HepG2 (cell line): ENCODE data around the gene PTGDS. TPM values are rescaled to one million over a fixed set of nuclear protein-coding genes. Genes with fewer than 3 reads are reported as not detected.
A peak's percentile ranks its signal among the peaks of the same experiment; 100 is the strongest.

Experiments used
- HNF4G ChIP-seq, 2 experiments: sonication (generic) in 1 of 2; formaldehyde crosslinking in 1 of 2; IDR thresholded peaks; 2 replicates each; pipeline versions ENCODE4 v1.4.0 to v1.6.1; 2011 to 2020; ENCODE audit warnings: borderline replicate concordance in 2 of 2, low read depth in 2 of 2, mild to moderate bottlenecking in 2 of 2, low read length in 1 of 2, missing genetic modification reagents in 1 of 2, moderate library complexity in 1 of 2
- RFXAP ChIP-seq: sonication (generic); formaldehyde crosslinking; IDR thresholded peaks from 2 replicates; pipeline ENCODE4 v1.4.0; 2020; ENCODE audit warnings: missing genetic modification reagents, borderline replicate concordance
- SSRP1 ChIP-seq: IDR thresholded peaks from 2 replicates; pipeline ENCODE4 v1.6.1; 2016; ENCODE audit warnings: control low read depth
- SYNCRIP ChIP-seq: fragments of 200-400 bp; formaldehyde crosslinking; IDR thresholded peaks from 2 replicates; pipeline ENCODE4 v1.6.1; 2018; ENCODE audit warnings: mild to moderate bottlenecking, low read depth, low read length; ENCODE audit not compliant: insufficient read depth
- TEAD3 ChIP-seq: optimal IDR thresholded peaks from 2 replicates; pipeline ENCODE3; 2016; ENCODE audit warnings: borderline replicate concordance
- ZNF225 ChIP-seq: sonication (generic); formaldehyde crosslinking; IDR thresholded peaks from 2 replicates; pipeline ENCODE4 v1.4.0; 2020; ENCODE audit warnings: mild to moderate bottlenecking, missing genetic modification reagents
- ZNF589 ChIP-seq: sonication (generic); formaldehyde crosslinking; conservative IDR thresholded peaks from 2 replicates; pipeline ENCODE4 v1.8.0; 2022; ENCODE audit warnings: mild to moderate bottlenecking, moderate library complexity, missing genetic modification reagents
- ZNF766 ChIP-seq: sonication (generic); formaldehyde crosslinking; IDR thresholded peaks from 2 replicates; pipeline ENCODE4 v1.5.0; 2020; ENCODE audit warnings: missing genetic modification reagents, borderline replicate concordance
- ZZZ3 ChIP-seq: sonication (generic); formaldehyde crosslinking; IDR thresholded peaks from 2 replicates; pipeline ENCODE4 v1.4.0; 2020; ENCODE audit warnings: missing genetic modification reagents, mild to moderate bottlenecking, borderline replicate concordance
- polyA plus RNA-seq, 8 experiments: library from polyadenylated mRNA; depleted of rRNA in 3 of 8; stranded (reverse) in 7 of 8; unstranded in 1 of 8; fragments of >200 nt; fragmentation: Illumina TruSeq in 4 of 8; extraction: Trizol in 4 of 8; gene quantifications; 2 replicates each; pipeline versions ENCODE4 v1.2.1 to v1.2.3, GENCODE V29; 2011 to 2016; ENCODE audit warnings: low read depth in 4 of 8, missing spikeins in 1 of 8, mixed read lengths in 1 of 8; ENCODE audit not compliant: insufficient read depth in 1 of 8
- total RNA-seq, 5 experiments: library from RNA; depleted of rRNA; stranded (reverse); fragments of >200 nt; fragmentation: Illumina TruSeq; extraction: Trizol; gene quantifications; 2 replicates each; pipeline ENCODE4 v1.2.3, GENCODE V29; 2016; ENCODE audit warnings: low read depth in 1 of 5
- TF ChIP-seq, protein P1 (sequence below), 2 experiments: fragments of 450-650 bp in 1 of 2; sonication (generic) in 1 of 2; formaldehyde crosslinking in 1 of 2; IDR thresholded peaks; 2 replicates each; pipeline versions ENCODE4 v1.6.1 to v1.8.0; 2016 to 2022; ENCODE audit warnings: antibody characterized with exemption in 1 of 2, mild to moderate bottlenecking in 1 of 2, missing genetic modification reagents in 1 of 2
- TF ChIP-seq, protein P2 (sequence below): sonication (generic); formaldehyde crosslinking; IDR thresholded peaks from 2 replicates; pipeline ENCODE4 v1.4.0; 2020; ENCODE audit warnings: missing genetic modification reagents
- TF ChIP-seq, protein P3 (sequence below): sonication (generic); formaldehyde crosslinking; IDR thresholded peaks from 2 replicates; pipeline ENCODE4 v1.4.0; 2020; ENCODE audit warnings: mild to moderate bottlenecking, missing genetic modification reagents
- TF ChIP-seq, protein P4 (sequence below): sonication (generic); formaldehyde crosslinking; IDR thresholded peaks from 2 replicates; pipeline ENCODE4 v1.5.0; 2020; ENCODE audit warnings: missing genetic modification reagents
- TF ChIP-seq, protein P5 (sequence below): IDR thresholded peaks from 2 replicates; pipeline ENCODE4 v1.6.1; 2016; ENCODE audit warnings: missing compliant biosample characterization, missing genetic modification reagents, borderline replicate concordance

Gene PTGDS
- total and polyA plus RNA-seq, 2 of the 13 experiments (the other 11 are each of a cell fraction or from before 2014, with no cell fraction given) = 0.33 to 0.50 TPM

DNA sequence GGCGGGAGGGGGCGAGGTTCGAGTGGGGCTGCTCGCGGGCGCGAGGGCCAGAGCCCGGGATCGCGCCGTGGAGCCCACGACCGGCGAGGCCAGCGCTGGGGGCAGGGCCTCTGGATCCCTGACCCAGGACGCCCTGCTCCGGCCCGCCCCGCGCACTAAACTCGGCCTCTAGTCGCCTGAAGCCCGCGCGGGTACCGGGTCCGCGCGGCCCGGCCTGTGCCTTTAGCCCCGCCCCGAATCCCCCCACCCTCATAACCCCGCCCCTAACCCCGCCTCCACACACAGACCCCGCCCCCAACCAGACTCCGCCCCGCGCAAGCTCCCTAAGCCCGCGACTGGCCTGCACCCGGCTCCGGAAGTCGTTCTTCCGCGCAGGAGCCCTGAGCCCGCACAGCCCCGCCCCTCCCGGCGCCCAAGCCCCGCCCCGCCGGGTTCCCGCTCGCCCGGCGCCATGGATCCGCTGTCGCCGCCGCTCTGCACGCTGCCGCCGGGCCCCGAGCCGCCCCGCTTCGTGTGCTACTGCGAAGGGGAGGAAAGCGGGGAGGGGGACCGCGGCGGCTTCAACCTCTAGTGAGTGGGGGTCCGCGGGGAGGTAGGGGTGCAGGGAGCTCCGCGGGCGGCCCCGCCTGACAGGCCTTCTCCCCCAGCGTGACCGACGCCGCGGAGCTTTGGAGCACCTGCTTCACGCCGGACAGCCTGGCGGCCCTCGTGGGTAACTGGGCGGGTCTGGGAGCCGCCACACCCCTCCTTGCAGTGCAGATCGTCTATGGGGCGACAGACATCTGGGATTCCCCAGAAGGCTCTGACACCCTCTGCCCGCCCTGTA lies 14.9 kb downstream of the PTGDS start, which contains the start of gene PAXX (continued):
- TF ChIP-seq, protein P1, sequence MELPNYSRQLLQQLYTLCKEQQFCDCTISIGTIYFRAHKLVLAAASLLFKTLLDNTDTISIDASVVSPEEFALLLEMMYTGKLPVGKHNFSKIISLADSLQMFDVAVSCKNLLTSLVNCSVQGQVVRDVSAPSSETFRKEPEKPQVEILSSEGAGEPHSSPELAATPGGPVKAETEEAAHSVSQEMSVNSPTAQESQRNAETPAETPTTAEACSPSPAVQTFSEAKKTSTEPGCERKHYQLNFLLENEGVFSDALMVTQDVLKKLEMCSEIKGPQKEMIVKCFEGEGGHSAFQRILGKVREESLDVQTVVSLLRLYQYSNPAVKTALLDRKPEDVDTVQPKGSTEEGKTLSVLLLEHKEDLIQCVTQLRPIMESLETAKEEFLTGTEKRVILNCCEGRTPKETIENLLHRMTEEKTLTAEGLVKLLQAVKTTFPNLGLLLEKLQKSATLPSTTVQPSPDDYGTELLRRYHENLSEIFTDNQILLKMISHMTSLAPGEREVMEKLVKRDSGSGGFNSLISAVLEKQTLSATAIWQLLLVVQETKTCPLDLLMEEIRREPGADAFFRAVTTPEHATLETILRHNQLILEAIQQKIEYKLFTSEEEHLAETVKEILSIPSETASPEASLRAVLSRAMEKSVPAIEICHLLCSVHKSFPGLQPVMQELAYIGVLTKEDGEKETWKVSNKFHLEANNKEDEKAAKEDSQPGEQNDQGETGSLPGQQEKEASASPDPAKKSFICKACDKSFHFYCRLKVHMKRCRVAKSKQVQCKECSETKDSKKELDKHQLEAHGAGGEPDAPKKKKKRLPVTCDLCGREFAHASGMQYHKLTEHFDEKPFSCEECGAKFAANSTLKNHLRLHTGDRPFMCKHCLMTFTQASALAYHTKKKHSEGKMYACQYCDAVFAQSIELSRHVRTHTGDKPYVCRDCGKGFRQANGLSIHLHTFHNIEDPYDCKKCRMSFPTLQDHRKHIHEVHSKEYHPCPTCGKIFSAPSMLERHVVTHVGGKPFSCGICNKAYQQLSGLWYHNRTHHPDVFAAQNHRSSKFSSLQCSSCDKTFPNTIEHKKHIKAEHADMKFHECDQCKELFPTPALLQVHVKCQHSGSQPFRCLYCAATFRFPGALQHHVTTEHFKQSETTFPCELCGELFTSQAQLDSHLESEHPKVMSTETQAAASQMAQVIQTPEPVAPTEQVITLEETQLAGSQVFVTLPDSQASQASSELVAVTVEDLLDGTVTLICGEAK (IDR thresholded peaks at IDR 0.05) = no peak
- TF ChIP-seq, protein P1 (CRISPR knock-in tag; IDR thresholded peaks at IDR 0.05) = peak; percentile 29; the same call in 1 of the 2 replicates
- TF ChIP-seq, protein P2, sequence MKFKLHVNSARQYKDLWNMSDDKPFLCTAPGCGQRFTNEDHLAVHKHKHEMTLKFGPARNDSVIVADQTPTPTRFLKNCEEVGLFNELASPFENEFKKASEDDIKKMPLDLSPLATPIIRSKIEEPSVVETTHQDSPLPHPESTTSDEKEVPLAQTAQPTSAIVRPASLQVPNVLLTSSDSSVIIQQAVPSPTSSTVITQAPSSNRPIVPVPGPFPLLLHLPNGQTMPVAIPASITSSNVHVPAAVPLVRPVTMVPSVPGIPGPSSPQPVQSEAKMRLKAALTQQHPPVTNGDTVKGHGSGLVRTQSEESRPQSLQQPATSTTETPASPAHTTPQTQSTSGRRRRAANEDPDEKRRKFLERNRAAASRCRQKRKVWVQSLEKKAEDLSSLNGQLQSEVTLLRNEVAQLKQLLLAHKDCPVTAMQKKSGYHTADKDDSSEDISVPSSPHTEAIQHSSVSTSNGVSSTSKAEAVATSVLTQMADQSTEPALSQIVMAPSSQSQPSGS (CRISPR knock-in tag) = no peak
- TF ChIP-seq ZNF225 (CRISPR knock-in tag) (no peak), SYNCRIP (no peak), ZZZ3 (no peak), RFXAP (CRISPR knock-in tag) (peak; percentile 66; the same call in 1 of the 2 replicates), ZNF766 (CRISPR knock-in tag) (0 out of 2 replicates have a peak, but pooled peaks have one; percentile 77), SSRP1 (CRISPR knock-in tag) (no peak), ZNF589 (CRISPR knock-in tag) (0 out of 2 replicates have a peak, but pooled peaks have one; percentile 52), HNF4G (IDR thresholded peaks at IDR 0.05; ENCODE audit: borderline replicate concordance, low read depth, low read length) (no peak), HNF4G (CRISPR knock-in tag; IDR thresholded peaks at IDR 0.05; ENCODE audit: borderline replicate concordance, low read depth) (no peak), TEAD3 (CRISPR knock-in tag) (peak; percentile 16)
- TF ChIP-seq, protein P3, sequence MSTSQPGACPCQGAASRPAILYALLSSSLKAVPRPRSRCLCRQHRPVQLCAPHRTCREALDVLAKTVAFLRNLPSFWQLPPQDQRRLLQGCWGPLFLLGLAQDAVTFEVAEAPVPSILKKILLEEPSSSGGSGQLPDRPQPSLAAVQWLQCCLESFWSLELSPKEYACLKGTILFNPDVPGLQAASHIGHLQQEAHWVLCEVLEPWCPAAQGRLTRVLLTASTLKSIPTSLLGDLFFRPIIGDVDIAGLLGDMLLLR = no peak
- TF ChIP-seq, protein P4, sequence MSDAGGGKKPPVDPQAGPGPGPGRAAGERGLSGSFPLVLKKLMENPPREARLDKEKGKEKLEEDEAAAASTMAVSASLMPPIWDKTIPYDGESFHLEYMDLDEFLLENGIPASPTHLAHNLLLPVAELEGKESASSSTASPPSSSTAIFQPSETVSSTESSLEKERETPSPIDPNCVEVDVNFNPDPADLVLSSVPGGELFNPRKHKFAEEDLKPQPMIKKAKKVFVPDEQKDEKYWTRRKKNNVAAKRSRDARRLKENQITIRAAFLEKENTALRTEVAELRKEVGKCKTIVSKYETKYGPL (CRISPR knock-in tag) = no peak
- TF ChIP-seq, protein P5, sequence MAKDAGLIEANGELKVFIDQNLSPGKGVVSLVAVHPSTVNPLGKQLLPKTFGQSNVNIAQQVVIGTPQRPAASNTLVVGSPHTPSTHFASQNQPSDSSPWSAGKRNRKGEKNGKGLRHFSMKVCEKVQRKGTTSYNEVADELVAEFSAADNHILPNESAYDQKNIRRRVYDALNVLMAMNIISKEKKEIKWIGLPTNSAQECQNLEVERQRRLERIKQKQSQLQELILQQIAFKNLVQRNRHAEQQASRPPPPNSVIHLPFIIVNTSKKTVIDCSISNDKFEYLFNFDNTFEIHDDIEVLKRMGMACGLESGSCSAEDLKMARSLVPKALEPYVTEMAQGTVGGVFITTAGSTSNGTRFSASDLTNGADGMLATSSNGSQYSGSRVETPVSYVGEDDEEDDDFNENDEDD (CRISPR knock-in tag) = peak; percentile 69; the same call in 1 of the 2 replicates
